ENCODE results near the gene NTF3. TPM values are rescaled to one million over a fixed set of nuclear protein-coding genes. Genes with fewer than 3 reads are reported as not detected.

NTF3 gene
- total and polyA plus RNA-seq, 9 of the 15 experiments (the other 6 are each of a cell fraction or from before 2014, with no cell fraction given) = not detected

- FAIRE-seq (no peak), DNase-seq (ENCODE audit: extremely low read depth in 1 of 4, low spot score in 3 of 4) (no peak), ATAC-seq (no peak)
- no peak overlapping the region for H3K27ac ChIP-seq (ENCODE audit: extremely low read depth, low read depth, low read length)
- no TSS peak for BruUV-seq (replicated peaks)
- peaks cover 0 to 6% of the 10 kb centered on the region in 2 experiments; a peak in 1 of 5 replicates for H3K27me3 ChIP-seq (ENCODE audit: control insufficient read depth in 2 of 2, insufficient read depth in 2 of 2, low read length in 2 of 2)
- no peak overlapping the region for H3K4me3 ChIP-seq
- no peaks in the 10 kb centered on the region for H4K20me1 ChIP-seq (replicated peaks; ENCODE audit: control insufficient read depth, insufficient read depth, low read length)
- H2AFZ ChIP-seq (ENCODE audit: low read depth, low read length) = no peak overlapping the region
- in situ Hi-C loops (cut with MboI) (no loop called here), intact Hi-C loops (cut with micrococcal nuclease) (no loop called here)
- H3K36me3 ChIP-seq (ENCODE audit: control insufficient read depth, insufficient read depth, low read length) = no peaks in the 10 kb centered on the region
- no peak overlapping the region for H3K9ac ChIP-seq (ENCODE audit: insufficient read depth in 1 of 2, low read depth in 2 of 2, low read length in 2 of 2)
- no peak overlapping the region for H3K4me2 ChIP-seq (ENCODE audit: insufficient read depth, low read length)
- CTCF ChIA-PET (ENCODE audit: low intra/inter-chr PET ratio) = no interaction called here
- no peaks in the 10 kb centered on the region for H3K9me3 ChIP-seq (replicated peaks; ENCODE audit: control insufficient read depth, insufficient read depth, low read depth, low read length)
- POLR2A ChIA-PET = interaction anchor here (0.6 kb wide), 1 partner anchor 376 kb away, joined by 4 read pairs; no protein-coding TSS in a partner anchor
- no peaks in the 10 kb centered on the region for H3K79me2 ChIP-seq (ENCODE audit: control insufficient read depth, insufficient read depth, low read length)
- no peaks in the 10 kb centered on the region for H3K9me1 ChIP-seq (ENCODE audit: control insufficient read depth, insufficient read depth, low read length)
- TF ChIP-seq SPI1 (IDR thresholded peaks at IDR 0.05; ENCODE audit: borderline replicate concordance, low read depth, low read length) = peak; percentile 61; the same call in 1 of the 2 replicates
- no peak for TF ChIP-seq ZNF395 (CRISPR knock-in tag; IDR thresholded peaks at IDR 0.05)
- H3K4me1 ChIP-seq (replicated peaks in 1 of 2; ENCODE audit: control insufficient read depth in 2 of 2, insufficient read depth in 2 of 2, low read length in 2 of 2) = peaks cover 0 to 2% of the 10 kb centered on the region in 2 experiments; a peak in 1 of 5 replicates
- 0% methylated on average over 8 of the region's 8 CpGs for WGBS (ENCODE audit: insufficient coverage, low coverage, missing lambda C conversion rate)
Observed at GRCh38 chr12:5456906-5457305, 25.0 kb downstream of the NTF3 start.

All from K562 (cell line).